Esophagus muscularis mucosa (tissue), 4 donors: ENCODE data around the gene VWA5B2. TPM values are rescaled to one million over a fixed set of nuclear protein-coding genes. Genes with fewer than 3 reads are reported as not detected.

ENCODE experiments used
- DNase-seq: peaks from one replicate; pipeline ENCODE4 v3.0.0-alpha.2; 2017; ENCODE audit errors: extremely low spot score
- H3K27ac ChIP-seq, 4 donors: fragments of 200-600 bp; sonication (generic); replicated peaks in 1 of 4; 1 replicate in 3 of 4; 2 replicates in 1 of 4; pipeline ENCODE4 v1.5.1; 2016 to 2019; ENCODE audit warnings: mild to moderate bottlenecking in 1 of 4
- H3K27me3 ChIP-seq, 4 donors: fragments of 200-600 bp; sonication (generic); one replicate each; pipeline versions ENCODE4 v1.5.1 to v1.6.0; 2016 to 2019
- H3K36me3 ChIP-seq, 4 donors: fragments of 200-600 bp; sonication (generic); one replicate each; pipeline ENCODE4 v1.5.1; 2016 to 2019
- H3K4me1 ChIP-seq, 4 donors: fragments of 200-600 bp; sonication (generic); one replicate each; pipeline ENCODE4 v1.5.1; 2016 to 2019
- H3K4me3 ChIP-seq, 4 donors: fragments of 200-600 bp; sonication (generic); 1 replicate in 2 of 4; 2 replicates in 2 of 4; pipeline ENCODE4 v1.5.1; 2016 to 2019; ENCODE audit warnings: mild to moderate bottlenecking in 4 of 4, moderate library complexity in 1 of 4
- H3K9me3 ChIP-seq, 4 donors: fragments of 200-600 bp; sonication (generic); 1 replicate in 3 of 4; 2 replicates in 1 of 4; pipeline ENCODE4 v1.5.1; 2016 to 2019
- CTCF ChIP-seq, 3 experiments: fragments of 200-600 bp in 2 of 3; fragments of 450-650 bp in 1 of 3; sonication (generic) in 2 of 3; IDR thresholded peaks; one replicate each; pipeline ENCODE4 v1.5.1; 2017 to 2019; ENCODE audit warnings: antibody characterized with exemption in 3 of 3, mild to moderate bottlenecking in 2 of 3, moderate library complexity in 1 of 3
- EP300 ChIP-seq: sonication (generic); formaldehyde crosslinking; IDR thresholded peaks from one replicate; pipeline ENCODE4 v1.6.1; 2017; ENCODE audit warnings: antibody characterized with exemption
- POLR2A ChIP-seq: fragments of 450-650 bp; IDR thresholded peaks from one replicate; pipeline ENCODE4 v1.6.1; 2017; ENCODE audit warnings: antibody characterized with exemption, moderate library complexity, mild to moderate bottlenecking, low read depth
- POLR2AphosphoS5 ChIP-seq, 2 donors: sonication (generic); formaldehyde crosslinking; IDR thresholded peaks; one replicate each; pipeline ENCODE4 v1.6.1; 2017; ENCODE audit warnings: antibody characterized with exemption in 2 of 2
- WGBS: methylation state at CpG from one replicate; pipeline ENCODE4 v1.1.5; 2018; 5-methylcytosine and 5-hydroxymethylcytosine counted together
- intact Hi-C: fragments of 100-400 bp; cut with DNase I; formaldehyde crosslinking; loops from one replicate; pipeline ENCODE4 v1.15.1; 2023
- total RNA-seq, 4 donors: library from RNA; depleted of rRNA; stranded (reverse); fragments of >200 nt; gene quantifications; one replicate each; pipeline versions ENCODE4 v1.1.0 to v1.2.1, GENCODE V29; 2016

Gene VWA5B2
- total RNA-seq, 4 donors from 2014 or later, result 0.17 to 0.33 (median 0.32) TPM; not detected in 1

- Histone ChIP-seq H3K9me3 (no peaks in the 10 kb centered on the region), H3K27me3 (peaks cover 0 to 37% (median 2%) of the 10 kb centered on the region in 4 donors), H3K27ac (no peak overlapping the region), H3K4me1 (peaks cover 6 to 16% (median 11%) of the 10 kb centered on the region in 4 donors), H3K4me3 (no peak overlapping the region), H3K36me3 (peaks cover 25 to 45% (median 39%) of the 10 kb centered on the region in 4 donors)
- no peak for DNase-seq
- intact Hi-C loops, result loop anchor here (5.0 kb wide), 1 partner anchor 100 kb away; no protein-coding TSS in a partner anchor
- no peak for TF ChIP-seq POLR2AphosphoS5 (IDR thresholded peaks at IDR 0.05)
- no peak for TF ChIP-seq EP300
- TF ChIP-seq CTCF (IDR thresholded peaks at IDR 0.05), result no peak
- no peak for TF ChIP-seq POLR2A
- WGBS, result 85% methylated on average over 5 of the region's 5 CpGs
Measured at GRCh38 chr3:184242297-184242685, 12.9 kb downstream of the VWA5B2 start.

GRCh38 chr3:184248454-184249411, 19.3 kb downstream of the VWA5B2 start, which contains the start of gene ALG3:
Gene ALG3 (minus strand): TSS chr3:184248962. CDS start chr3:184248940, 22 bp downstream.
- Histone ChIP-seq H3K4me1 (peaks cover 14 to 35% (median 23%) of the 10 kb centered on the region in 4 donors), H3K4me3 (peak within 1 kb of the TSS; percentile 77 to 93 (median 86)), H3K36me3 (peaks cover 19 to 21% (median 20%) of the 10 kb centered on the region in 4 donors), H3K27me3 (no peaks in the 10 kb centered on the region), H3K27ac (peak within 1 kb of the TSS; percentile 74 to 84 (median 81)), H3K9me3 (no peaks in the 10 kb centered on the region)
- intact Hi-C loops, result loop anchor here (5.0 kb wide), 2 partner anchors 61 to 231 kb away; partner anchors contain the start of genes ABCC5 and ABCF3
- under 1% methylated on average over 29 of the region's 49 CpGs for WGBS
- DNase-seq, result no peak
- TF ChIP-seq POLR2AphosphoS5 (IDR thresholded peaks at IDR 0.05) (peak; percentile 72 to 76), POLR2A (peak; percentile 5), EP300 (no peak), CTCF (IDR thresholded peaks at IDR 0.05) (peak in 1 of 3 experiments; percentile 23)

GRCh38 chr3:184249412-184250166, 20.2 kb downstream of the VWA5B2 start, which contains the start of gene EEF1AKMT4:
Gene EEF1AKMT4 (plus strand): TSS chr3:184249672. CDS start chr3:184249695, 23 bp downstream.
- no peaks in the 10 kb centered on the region for H3K9me3 ChIP-seq
- peaks cover 11 to 13% (median 12%) of the 10 kb centered on the region in 4 donors for H3K36me3 ChIP-seq
- peak within 1 kb of the TSS; percentile 77 to 93 (median 86) for H3K4me3 ChIP-seq
- H3K27me3 ChIP-seq, result no peaks in the 10 kb centered on the region
- peak; percentile 99 for DNase-seq
- intact Hi-C loops, result loop anchor here (5.0 to 10.0 kb wide), 5 partner anchors 62 to 355 kb away; partner anchors contain the start of genes ABCC5 and ABCF3
- peaks cover 14 to 35% (median 23%) of the 10 kb centered on the region in 4 donors for H3K4me1 ChIP-seq
- TF ChIP-seq CTCF (IDR thresholded peaks at IDR 0.05), result peak; percentile 40 to 64 (median 49)
- no peak for TF ChIP-seq EP300
- peak in 1 of 2 donors; percentile 85 for TF ChIP-seq POLR2AphosphoS5 (IDR thresholded peaks at IDR 0.05)
- no peak for TF ChIP-seq POLR2A
- peak within 1 kb of the TSS; percentile 74 to 84 (median 81) for H3K27ac ChIP-seq
- WGBS, result 5% methylated on average over 7 of the region's 54 CpGs

- Histone ChIP-seq H3K27me3 (no peaks in the 10 kb centered on the region), H3K4me3 (peak overlapping the region; percentile 77 to 93 (median 86)), H3K36me3 (peaks cover 4 to 6% (median 5%) of the 10 kb centered on the region in 4 donors), H3K4me1 (peaks cover 14 to 35% (median 23%) of the 10 kb centered on the region in 4 donors), H3K9me3 (no peaks in the 10 kb centered on the region), H3K27ac (peak overlapping the region; percentile 74 to 84 (median 81))
- intact Hi-C loops, result loop anchor here (5.0 to 10.0 kb wide), 3 partner anchors 103 to 355 kb away; no protein-coding TSS in a partner anchor
- TF ChIP-seq POLR2A (no peak), CTCF (IDR thresholded peaks at IDR 0.05) (peak; percentile 87 to 98 (median 91)), EP300 (no peak), POLR2AphosphoS5 (IDR thresholded peaks at IDR 0.05) (peak in 1 of 2 donors; percentile 45)
- DNase-seq, result peak; percentile 96
- WGBS, result 16% methylated on average over 18 of the region's 20 CpGs
Measured at GRCh38 chr3:184250167-184250828, 20.9 kb downstream of the VWA5B2 start.
